CD4-positive, alpha-beta T cell treated with Interleukin-2 at 100 ng/mL for 4 hours (primary cell): ENCODE data around the gene POLR2L.

ENCODE experiments used
- DNase-seq: peaks from one replicate; pipeline ENCODE4 v3.0.0-alpha.2; 2020; ENCODE audit warnings: low spot score

The POLR2L gene

GRCh38 chr11:810040-810567, 32.2 kb downstream of the POLR2L start:
- DNase-seq = no peak

- peak; percentile 96 for DNase-seq
Observed at GRCh38 chr11:809287-810039, 32.9 kb downstream of the POLR2L start, which contains the start of gene RPLP2. Gene RPLP2, plus strand, starts transcription at chr11:809967. Its CDS starts 268 bp downstream, at chr11:810235.

GRCh38 chr11:808427-809286, 33.7 kb downstream of the POLR2L start:
- peak; percentile 47 for DNase-seq

- no peak for DNase-seq
Observed at GRCh38 chr11:804599-804964, 37.7 kb downstream of the POLR2L start.

- no peak for DNase-seq
Observed at GRCh38 chr11:803770-804598, 38.3 kb downstream of the POLR2L start.

GRCh38 chr11:803467-803742, 38.9 kb downstream of the POLR2L start:
- DNase-seq = no peak

GRCh38 chr11:802693-803466, 39.4 kb downstream of the POLR2L start:
- DNase-seq = no peak

GRCh38 chr11:802018-802617, 40.2 kb downstream of the POLR2L start:
- no peak for DNase-seq

- no peak for DNase-seq
Observed at GRCh38 chr11:801097-801780, 41.1 kb downstream of the POLR2L start.

- DNase-seq = no peak
Observed at GRCh38 chr11:800473-800872, 41.9 kb downstream of the POLR2L start.

GRCh38 chr11:799641-800316, 42.5 kb downstream of the POLR2L start:
- no peak for DNase-seq

- DNase-seq = peak; percentile 81
Observed at GRCh38 chr11:798093-798713, 44.1 kb downstream of the POLR2L start, which contains the start of gene SLC25A22. Gene SLC25A22, minus strand, starts transcription at chr11:798281. Its CDS starts 3,275 bp downstream, at chr11:795006.

- peak; percentile 83 for DNase-seq
Observed at GRCh38 chr11:797296-798092, 44.8 kb downstream of the POLR2L start.

- DNase-seq = no peak
Observed at GRCh38 chr11:796565-797295, 45.6 kb downstream of the POLR2L start.

- peak; percentile 81 for DNase-seq
Observed at GRCh38 chr11:795634-796564, 46.4 kb downstream of the POLR2L start.

GRCh38 chr11:794766-795633, 47.3 kb downstream of the POLR2L start:
- DNase-seq = no peak
